A172 (cell line): ENCODE data around the gene LGALS16. TPM values are rescaled to one million over a fixed set of nuclear protein-coding genes. Genes with fewer than 3 reads are reported as not detected.

Source experiments
- total RNA-seq: library from RNA; depleted of rRNA; stranded (reverse); fragments of >200 nt; shearing (Covaris generic); gene quantifications from 2 replicates; pipeline ENCODE4 v1.2.3, GENCODE V29; 2014; rRNA removed

Gene LGALS16
- total RNA-seq, 1 experiment from 2014 or later = not detected

Other genes with a start within 250 kb of the LGALS16 start
- gene ZFP36, start 249.1 kb upstream of the LGALS16 start, total RNA-seq = 0.50 and 1.5 TPM in 2 replicates
- 11.4 and 17.3 TPM in 2 replicates for gene PLEKHG2, start 243.2 kb upstream of the LGALS16 start, total RNA-seq
- 145 and 262 TPM in 2 replicates for gene RPS16, start 220.0 kb upstream of the LGALS16 start, total RNA-seq
- gene SUPT5H, start 210.3 kb upstream of the LGALS16 start, total RNA-seq = 101 and 116 TPM in 2 replicates
- 116 and 127 TPM in 2 replicates for gene TIMM50, start 175.1 kb upstream of the LGALS16 start, total RNA-seq
- not detected in 2 replicates for gene DLL3, start 157.0 kb upstream of the LGALS16 start, total RNA-seq
- gene SELENOV, start 140.8 kb upstream of the LGALS16 start, total RNA-seq = not detected in 2 replicates
- gene EID2B, start 123.1 kb upstream of the LGALS16 start, total RNA-seq = 9.4 and 15.8 TPM in 2 replicates
- 29.3 and 34.2 TPM in 2 replicates for gene EID2, start 115.8 kb upstream of the LGALS16 start, total RNA-seq
- gene LGALS13, start 53.4 kb upstream of the LGALS16 start, total RNA-seq = not detected in 2 replicates
- not detected in 2 replicates for gene LGALS14, start 48.6 kb downstream of the LGALS16 start, total RNA-seq
- not detected in 2 replicates for gene CLC, start 82.1 kb downstream of the LGALS16 start, total RNA-seq
- not detected in 2 replicates for gene LEUTX, start 122.9 kb downstream of the LGALS16 start, total RNA-seq
- 12.5 and 13.0 TPM in 2 replicates for gene DYRK1B, start 178.2 kb downstream of the LGALS16 start, total RNA-seq
- 168 and 192 TPM in 2 replicates for gene FBL, start 190.5 kb downstream of the LGALS16 start, total RNA-seq